Measurements from ENCODE around the gene SPATA32.
"Not testable (repeated sequence)": the region's sequence is repeated elsewhere in the genome, so short reads cannot be mapped to it uniquely, and the experiment has no call there.

The SPATA32 gene

GRCh38 chr17:45270828-45271418 is 9.0 kb upstream of the SPATA32 start:
- peak; percentile 47 for DNase-seq (ENCODE audit: low read depth)

- DNase-seq (ENCODE audit: low read depth) = no peak
These were observed 8.0 kb upstream of the SPATA32 start for GRCh38 chr17:45269912-45270311.

GRCh38 chr17:45267436-45268055 is 5.7 kb upstream of the SPATA32 start:
- DNase-seq (ENCODE audit: low read depth) = no peak

- no peak for DNase-seq (ENCODE audit: low read depth)
These were observed 4.6 kb upstream of the SPATA32 start for GRCh38 chr17:45266372-45266926.

GRCh38 chr17:45265821-45266220 is 3.9 kb upstream of the SPATA32 start:
- DNase-seq (ENCODE audit: low read depth) = peak; percentile 88

GRCh38 chr17:45264988-45265387 is 3.1 kb upstream of the SPATA32 start:
- no peak for DNase-seq (ENCODE audit: low read depth)

GRCh38 chr17:45264430-45264829 is 2.5 kb upstream of the SPATA32 start:
- DNase-seq (ENCODE audit: low read depth) = no peak

- no peak for DNase-seq (ENCODE audit: low read depth)
These were observed 1.6 kb upstream of the SPATA32 start for GRCh38 chr17:45263477-45263860.

GRCh38 chr17:45262516-45263476 is 902 bp upstream of the SPATA32 start:
- no peak for DNase-seq (ENCODE audit: low read depth)

GRCh38 chr17:45260204-45260783 is 1.6 kb downstream of the SPATA32 start:
- no peak for DNase-seq (ENCODE audit: low read depth)

GRCh38 chr17:45258981-45259380 is 2.9 kb downstream of the SPATA32 start:
- DNase-seq (ENCODE audit: low read depth) = no peak

- DNase-seq (ENCODE audit: low read depth) = no peak
These were observed 4.8 kb downstream of the SPATA32 start for GRCh38 chr17:45257115-45257514.

- no peak for DNase-seq (ENCODE audit: low read depth)
These were observed 5.6 kb downstream of the SPATA32 start for GRCh38 chr17:45256114-45256966.

- DNase-seq (ENCODE audit: low read depth) = no peak
These were observed 6.5 kb downstream of the SPATA32 start for GRCh38 chr17:45255358-45255757.

- no peak for DNase-seq (ENCODE audit: low read depth)
These were observed 8.0 kb downstream of the SPATA32 start for GRCh38 chr17:45253879-45254278.

GRCh38 chr17:45253237-45253636 is 8.7 kb downstream of the SPATA32 start:
- not testable (repeated sequence) for DNase-seq (ENCODE audit: low read depth)

GRCh38 chr17:45251931-45252330 is 10.0 kb downstream of the SPATA32 start:
- DNase-seq (ENCODE audit: low read depth) = no peak

- DNase-seq (ENCODE audit: low read depth) = no peak
These were observed 13.5 kb downstream of the SPATA32 start for GRCh38 chr17:45248132-45248957.

GRCh38 chr17:45247429-45248131 is 14.3 kb downstream of the SPATA32 start:
- peak; percentile 93 for DNase-seq (ENCODE audit: low read depth)

All from ELR (cell line).